Upper lobe of left lung (tissue), 4 donors: ENCODE measurements around the gene IL1RAPL1.

Experiments
- EP300 ChIP-seq, 4 donors: sonication (generic); formaldehyde crosslinking; IDR thresholded peaks; one replicate each; pipeline ENCODE4 v1.5.1; 2017; ENCODE audit warnings: antibody characterized with exemption in 4 of 4, control low read depth in 2 of 4
- TF ChIP-seq, protein P1 (sequence below), 6 experiments: fragments of 450-650 bp in 4 of 6; fragments of 200-600 bp in 2 of 6; sonication (generic) in 2 of 6; IDR thresholded peaks; one replicate each; pipeline ENCODE4 v1.5.1; 2016 to 2019; ENCODE audit warnings: antibody characterized with exemption in 6 of 6

GRCh38 chrX:29911673-29912072, 1324.4 kb downstream of the IL1RAPL1 start:
- TF ChIP-seq EP300 (IDR thresholded peaks at IDR 0.05) = no peak
- TF ChIP-seq, protein P1, sequence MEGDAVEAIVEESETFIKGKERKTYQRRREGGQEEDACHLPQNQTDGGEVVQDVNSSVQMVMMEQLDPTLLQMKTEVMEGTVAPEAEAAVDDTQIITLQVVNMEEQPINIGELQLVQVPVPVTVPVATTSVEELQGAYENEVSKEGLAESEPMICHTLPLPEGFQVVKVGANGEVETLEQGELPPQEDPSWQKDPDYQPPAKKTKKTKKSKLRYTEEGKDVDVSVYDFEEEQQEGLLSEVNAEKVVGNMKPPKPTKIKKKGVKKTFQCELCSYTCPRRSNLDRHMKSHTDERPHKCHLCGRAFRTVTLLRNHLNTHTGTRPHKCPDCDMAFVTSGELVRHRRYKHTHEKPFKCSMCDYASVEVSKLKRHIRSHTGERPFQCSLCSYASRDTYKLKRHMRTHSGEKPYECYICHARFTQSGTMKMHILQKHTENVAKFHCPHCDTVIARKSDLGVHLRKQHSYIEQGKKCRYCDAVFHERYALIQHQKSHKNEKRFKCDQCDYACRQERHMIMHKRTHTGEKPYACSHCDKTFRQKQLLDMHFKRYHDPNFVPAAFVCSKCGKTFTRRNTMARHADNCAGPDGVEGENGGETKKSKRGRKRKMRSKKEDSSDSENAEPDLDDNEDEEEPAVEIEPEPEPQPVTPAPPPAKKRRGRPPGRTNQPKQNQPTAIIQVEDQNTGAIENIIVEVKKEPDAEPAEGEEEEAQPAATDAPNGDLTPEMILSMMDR (IDR thresholded peaks at IDR 0.05) = no peak
